Smooth muscle cell of trachea (primary cell): ENCODE measurements around the gene DNAJC5. TPM values are rescaled to one million over a fixed set of nuclear protein-coding genes. Genes with fewer than 3 reads are reported as not detected.

Source experiments
- total RNA-seq: library from RNA; depleted of rRNA; stranded (reverse); fragments of >200 nt; gene quantifications from 2 replicates; pipeline ENCODE4 v1.2.1, GENCODE V29; 2014

The DNAJC5 gene, protein sequence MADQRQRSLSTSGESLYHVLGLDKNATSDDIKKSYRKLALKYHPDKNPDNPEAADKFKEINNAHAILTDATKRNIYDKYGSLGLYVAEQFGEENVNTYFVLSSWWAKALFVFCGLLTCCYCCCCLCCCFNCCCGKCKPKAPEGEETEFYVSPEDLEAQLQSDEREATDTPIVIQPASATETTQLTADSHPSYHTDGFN
- total RNA-seq, result 54.8 and 77.4 TPM in 2 replicates

DNA sequence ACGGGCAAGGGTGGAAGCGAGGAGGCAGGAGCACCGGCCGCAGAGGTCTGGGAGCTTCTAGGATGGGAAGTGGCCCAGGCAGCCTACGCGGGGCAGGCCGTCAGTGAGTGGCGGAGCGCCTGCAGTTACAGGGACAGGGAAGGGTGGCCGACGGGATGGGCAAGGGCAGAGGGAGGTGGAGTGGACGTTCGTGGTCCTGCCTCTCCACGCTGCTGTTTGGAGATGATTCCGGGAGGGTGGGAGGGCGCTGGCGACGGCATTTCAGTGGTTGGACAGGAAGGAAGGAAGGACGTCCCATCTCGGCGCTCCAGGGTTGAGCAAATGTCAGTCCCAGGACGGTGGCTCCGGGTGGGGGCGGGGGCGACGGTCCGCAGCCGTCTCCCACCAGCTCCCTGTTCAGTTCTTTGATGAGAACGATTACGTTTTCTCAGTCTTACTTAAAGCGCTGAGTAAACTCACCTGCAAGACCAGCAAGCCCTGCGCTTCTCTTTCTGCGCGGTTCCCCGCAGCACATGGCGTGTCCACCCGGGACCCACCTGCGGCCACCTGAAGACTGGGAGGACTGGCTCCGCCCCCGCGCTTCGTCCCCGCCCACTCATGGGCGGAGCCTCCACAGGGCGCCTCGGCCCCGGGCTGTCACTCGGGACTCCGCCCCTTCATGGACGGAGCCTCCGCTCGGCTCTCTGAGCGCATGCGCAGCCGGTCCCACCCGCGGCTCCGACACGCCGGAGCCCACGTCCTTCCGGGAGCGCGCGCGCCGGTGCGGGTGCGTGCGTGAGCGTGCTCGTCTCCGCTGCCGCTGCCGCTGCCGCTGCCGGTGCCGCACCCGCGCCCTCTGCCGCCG is at the start of gene DNAJC5:
DNAJC5 (plus strand) TSS at position 769 of the 844 bp plus-strand sequence. CDS start 33,220 bp downstream, outside the sequence.

DNA sequence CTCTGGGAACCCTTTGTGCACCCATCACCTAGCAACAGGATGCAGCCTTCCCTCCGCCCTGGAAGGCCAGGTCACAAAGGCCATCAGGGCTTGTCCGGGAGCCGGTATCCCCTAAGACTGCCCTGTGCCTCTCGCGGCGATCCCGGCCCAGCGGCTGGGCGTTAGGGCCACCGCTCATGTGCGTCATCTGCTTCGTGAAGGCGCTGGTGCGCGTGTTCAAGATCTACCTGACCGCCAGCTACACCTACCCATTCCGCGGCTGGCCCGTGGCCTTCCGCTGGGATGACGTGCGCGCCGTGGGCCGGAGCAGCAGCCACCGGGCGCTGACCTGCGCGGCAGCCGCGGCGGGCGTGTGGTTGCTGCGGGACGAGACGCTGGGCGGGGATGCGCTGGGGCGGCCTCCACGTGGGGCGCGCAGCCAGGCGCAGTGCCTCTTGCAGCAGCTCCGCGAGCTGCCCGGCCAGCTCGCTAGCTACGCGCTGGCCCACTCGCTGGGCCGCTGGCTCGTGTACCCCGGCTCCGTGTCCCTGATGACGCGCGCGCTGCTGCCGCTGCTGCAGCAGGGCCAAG is 33.5 kb upstream of the DNAJC5 start, which contains the start of gene ABHD16B:
ABHD16B (plus strand) TSS at position 134 of the 570 bp plus-strand sequence; CDS start at position 177, 43 bp downstream.

DNA sequence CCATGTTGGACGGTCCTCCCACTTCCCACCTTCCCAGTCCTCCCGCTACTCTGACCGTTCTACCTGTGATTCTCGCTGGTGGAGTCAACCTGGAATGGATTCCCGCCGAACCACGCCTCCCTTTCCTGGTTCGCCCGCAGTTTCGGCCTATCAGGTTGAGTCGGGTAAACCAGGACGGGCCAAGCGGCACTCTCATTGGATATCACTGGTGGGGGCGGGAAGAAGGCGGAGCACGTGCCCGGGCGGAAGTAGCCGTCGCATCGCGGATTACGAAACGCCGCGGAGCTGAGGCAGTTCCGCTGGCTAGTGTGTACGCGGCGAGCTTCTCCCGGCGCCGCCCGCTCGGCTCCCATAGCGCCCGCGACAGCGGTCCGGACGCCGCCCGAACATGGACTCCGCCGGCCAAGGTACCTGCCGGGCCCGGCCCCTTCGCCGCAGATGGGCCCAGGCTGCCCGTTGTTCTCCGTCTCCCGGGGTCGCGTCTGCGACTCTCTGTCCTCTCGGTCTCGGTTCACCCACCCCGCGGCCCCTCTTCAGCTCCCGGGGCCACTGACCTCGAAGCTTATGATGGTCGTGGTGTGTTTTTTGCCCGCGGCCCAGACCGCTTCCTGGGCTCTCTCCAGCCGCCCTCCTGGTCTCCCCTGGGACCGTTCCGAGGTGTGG is 29.8 kb upstream of the DNAJC5 start, which contains the start of gene TPD52L2:
TPD52L2 (plus strand) TSS at position 293 of the 663 bp plus-strand sequence; CDS start at position 389, 96 bp downstream.

DNA sequence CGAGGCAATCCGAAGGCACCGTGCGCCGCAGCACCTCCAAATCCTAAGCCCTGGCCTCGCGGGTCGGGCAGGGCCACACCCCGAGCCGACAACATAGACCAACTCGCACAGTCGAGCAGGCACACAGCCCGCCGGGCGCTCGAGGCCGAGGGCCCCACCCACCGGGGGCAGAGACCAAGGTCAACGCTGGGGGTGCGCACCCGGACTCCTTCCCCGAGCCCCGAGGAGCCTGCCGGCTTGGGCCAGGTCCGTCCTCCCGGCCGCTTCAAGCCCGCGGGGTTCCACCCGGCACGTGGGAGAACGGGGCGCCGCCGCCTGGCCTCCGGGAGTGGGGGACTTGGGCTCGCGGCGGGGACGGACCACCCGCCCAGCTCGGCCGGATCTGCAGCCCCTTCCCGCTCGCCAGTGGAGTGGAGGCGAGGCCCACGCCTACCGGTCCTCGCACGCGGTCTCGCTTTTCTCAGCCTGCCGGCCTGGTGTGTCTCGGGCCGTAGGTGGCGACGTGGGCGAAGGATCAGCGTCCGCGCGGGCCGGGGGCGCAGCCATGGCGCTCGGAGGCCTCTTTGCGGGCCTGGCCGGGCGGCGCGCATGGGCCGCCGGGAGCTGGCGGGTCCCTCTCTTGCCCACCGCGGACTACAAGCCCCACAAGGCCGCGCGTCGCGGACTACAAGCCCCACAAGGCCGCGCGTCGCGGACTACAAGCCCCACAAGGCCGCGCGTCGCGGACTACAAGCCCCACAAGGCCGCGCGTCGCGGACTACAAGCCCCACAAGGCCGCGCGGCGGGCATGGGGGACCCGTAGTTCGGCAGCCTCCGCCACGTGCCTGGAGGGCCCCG is 61.1 kb downstream of the DNAJC5 start, which contains the start of gene UCKL1:
UCKL1 (minus strand) TSS at position 590 of the 837 bp plus-strand sequence; CDS start at position 546, 44 bp downstream.

DNA sequence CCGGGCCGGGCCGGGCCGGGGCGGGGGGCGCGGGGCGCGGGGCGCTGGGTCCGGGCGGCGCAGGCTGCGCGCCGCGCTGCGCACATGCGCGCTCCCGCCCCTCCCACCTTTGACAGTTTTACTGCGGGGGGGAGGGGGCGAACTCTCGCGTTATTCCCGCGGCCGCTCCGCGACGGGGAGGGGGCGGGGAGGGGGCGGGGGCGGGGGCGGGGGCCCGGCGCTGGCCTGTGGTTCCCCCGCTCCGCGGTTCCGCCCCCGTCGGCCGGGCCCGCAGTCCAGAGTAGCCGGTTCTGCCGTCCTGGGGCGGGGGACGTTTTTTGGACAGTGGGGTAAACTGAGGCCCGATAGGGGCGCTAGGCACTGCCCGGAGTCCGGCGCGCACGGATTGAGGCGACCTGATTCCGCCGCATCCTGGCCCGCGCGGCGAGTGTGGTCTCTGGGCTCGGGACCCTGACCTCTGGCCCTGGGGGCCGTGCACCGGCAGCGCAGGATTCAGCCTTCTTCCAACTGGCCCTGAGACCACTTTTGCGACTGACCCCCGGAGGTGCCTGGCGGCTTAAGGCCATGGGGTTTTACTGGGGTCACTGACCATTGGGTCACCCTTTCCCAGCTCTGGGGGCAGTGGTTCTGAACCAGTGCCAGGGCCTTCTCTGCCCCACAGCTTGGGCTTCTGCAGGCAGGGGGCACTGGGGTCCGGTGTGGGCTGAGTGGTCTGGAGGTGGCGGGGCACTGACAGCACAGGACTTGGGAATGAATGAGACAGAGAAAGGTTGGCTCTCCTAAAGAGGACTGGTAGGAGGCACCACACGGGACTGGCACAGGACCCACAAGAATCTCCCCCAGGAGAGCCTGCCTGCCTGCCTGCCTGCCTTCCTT is 75.2 kb downstream of the DNAJC5 start, which contains the start of gene ZNF512B:
ZNF512B (minus strand) TSS at position 93 of the 876 bp plus-strand sequence. CDS start 1,980 bp downstream, outside the sequence.

DNA sequence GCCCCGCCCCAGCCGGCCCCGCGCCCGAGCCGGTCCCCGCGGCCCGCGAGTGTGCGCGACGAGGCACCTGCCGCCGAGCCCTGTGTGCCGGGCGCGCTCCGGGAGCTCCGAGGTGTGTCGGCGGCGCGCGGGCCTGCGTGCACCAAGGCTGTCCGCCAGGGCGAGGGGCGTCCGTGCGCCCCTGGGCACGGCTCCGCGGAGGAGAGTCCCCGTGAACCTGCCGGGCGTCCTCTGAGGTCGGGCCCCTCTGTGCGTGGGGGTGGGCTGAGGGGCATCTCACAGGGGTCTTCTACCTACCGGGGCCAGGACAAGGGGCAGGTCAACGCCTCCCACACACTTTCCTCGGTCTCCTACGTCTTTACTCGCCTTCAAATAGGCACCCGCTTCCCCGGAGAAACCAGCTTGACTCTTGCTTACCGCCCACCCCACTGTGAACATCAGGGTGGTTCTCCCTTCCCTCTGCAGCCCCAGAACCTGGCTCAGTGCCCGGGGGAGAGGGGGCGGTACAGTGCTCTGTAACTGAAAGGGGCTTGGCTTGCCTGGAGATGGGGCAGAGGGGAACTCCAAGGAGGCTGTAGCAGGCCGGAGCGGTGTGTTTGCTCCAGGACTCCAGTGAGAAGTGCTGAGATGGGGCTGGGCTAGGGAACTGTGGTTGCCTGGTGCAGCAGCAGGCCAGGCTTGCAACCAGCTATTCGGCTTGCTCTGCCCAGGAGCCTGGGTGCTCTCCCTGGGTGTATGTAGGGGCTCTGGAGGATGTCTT is 84.8 kb downstream of the DNAJC5 start, which contains the start of gene SAMD10:
SAMD10 (minus strand) TSS at position 86 of the 760 bp plus-strand sequence. CDS start 175 bp downstream, outside the sequence.

DNA sequence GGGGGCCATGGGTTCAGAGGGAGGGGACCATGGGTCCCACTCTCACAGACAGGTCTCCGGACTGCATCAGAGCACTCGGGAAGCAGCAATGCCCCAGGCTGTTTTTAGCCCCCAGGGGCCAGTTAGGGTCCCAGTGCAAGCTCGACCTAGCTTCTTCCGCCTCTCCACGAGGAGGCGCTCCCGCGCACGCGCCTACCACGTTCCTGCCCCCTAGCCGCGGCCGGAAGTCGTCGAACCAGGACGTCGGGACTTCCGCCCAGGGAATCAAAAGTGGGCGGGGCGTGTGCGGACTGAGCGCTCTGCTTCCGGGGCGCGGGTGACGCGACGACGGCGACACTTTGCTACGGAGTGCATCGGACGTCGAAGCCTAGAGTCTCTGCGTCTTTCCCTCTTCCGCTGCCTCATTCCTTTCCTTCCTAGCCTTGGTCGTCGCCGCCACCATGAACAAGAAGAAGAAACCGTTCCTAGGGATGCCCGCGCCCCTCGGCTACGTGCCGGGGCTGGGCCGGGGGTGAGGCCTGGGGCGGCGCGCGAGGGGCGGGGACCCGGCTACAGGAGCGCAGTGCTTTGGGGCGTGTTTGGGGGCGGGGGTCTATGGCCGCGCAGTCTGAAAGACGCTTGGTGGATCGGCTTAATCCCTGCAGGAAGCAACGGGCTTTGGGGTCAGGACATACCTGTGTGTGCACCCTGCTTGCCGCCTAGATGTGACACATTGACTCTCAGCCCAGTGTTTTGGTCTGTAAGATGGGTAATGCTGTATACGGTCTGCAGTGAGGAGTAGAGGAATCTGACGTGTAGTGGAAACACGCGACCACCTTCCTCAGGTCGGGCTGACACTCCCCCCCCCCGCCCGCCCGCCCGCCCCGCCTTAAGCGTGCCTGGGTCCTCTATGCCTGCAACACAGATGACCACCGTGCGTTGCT is 86.1 kb downstream of the DNAJC5 start, which contains the start of gene PRPF6:
PRPF6 (plus strand) TSS at position 327 of the 923 bp plus-strand sequence; CDS start at position 441, 114 bp downstream.

Other genes starting within 250 kb of the DNAJC5 start
- gene STMN3, start 241.7 kb upstream of the DNAJC5 start, total RNA-seq, result 27.2 and 36.7 TPM in 2 replicates
- 12.2 and 14.7 TPM in 2 replicates for gene RTEL1, start 236.8 kb upstream of the DNAJC5 start, total RNA-seq
- gene TNFRSF6B, start 198.5 kb upstream of the DNAJC5 start, total RNA-seq, result 24.3 and 66.5 TPM in 2 replicates
- gene ARFRP1, start 187.2 kb upstream of the DNAJC5 start, total RNA-seq, result 39.0 and 42.9 TPM in 2 replicates
- gene ZGPAT, start 187.1 kb upstream of the DNAJC5 start, total RNA-seq, result 19.9 and 24.1 TPM in 2 replicates
- 6.1 and 9.3 TPM in 2 replicates for gene LIME1, start 158.5 kb upstream of the DNAJC5 start, total RNA-seq
- gene SLC2A4RG, start 155.3 kb upstream of the DNAJC5 start, total RNA-seq, result 39.1 and 85.3 TPM in 2 replicates
- gene ZBTB46, start 63.9 kb upstream of the DNAJC5 start, total RNA-seq, result 9.9 and 17.5 TPM in 2 replicates
- not detected in 2 replicates for gene ABHD16B, start 33.6 kb upstream of the DNAJC5 start, total RNA-seq
- 194 and 202 TPM in 2 replicates for gene TPD52L2, start 29.9 kb upstream of the DNAJC5 start, total RNA-seq
- gene UCKL1, start 61.3 kb downstream of the DNAJC5 start, total RNA-seq, result 21.4 and 22.7 TPM in 2 replicates
- gene ZNF512B, start 74.8 kb downstream of the DNAJC5 start, total RNA-seq, result 7.6 and 11.6 TPM in 2 replicates
- gene SAMD10, start 84.5 kb downstream of the DNAJC5 start, total RNA-seq, result 0.58 and 0.99 TPM in 2 replicates
- 66.0 and 73.3 TPM in 2 replicates for gene PRPF6, start 86.0 kb downstream of the DNAJC5 start, total RNA-seq
- 0.99 and 1.3 TPM in 2 replicates for gene C20orf204, start 141.1 kb downstream of the DNAJC5 start, total RNA-seq
- 0.29 TPM in 1 of 2 replicates, not detected in the other for gene SOX18, start 154.5 kb downstream of the DNAJC5 start, total RNA-seq
- gene TCEA2, start 168.1 kb downstream of the DNAJC5 start, total RNA-seq, result 23.7 and 47.3 TPM in 2 replicates
- gene RGS19, start 184.4 kb downstream of the DNAJC5 start, total RNA-seq, result 7.4 and 48.0 TPM in 2 replicates
- gene OPRL1, start 185.0 kb downstream of the DNAJC5 start, total RNA-seq, result 1.9 and 5.8 TPM in 2 replicates
- gene LKAAEAR1, start 189.3 kb downstream of the DNAJC5 start, total RNA-seq, result not detected in 2 replicates
- gene NPBWR2, start 212.4 kb downstream of the DNAJC5 start, total RNA-seq, result not detected in 2 replicates